ENCODE results near the gene BABAM2.

GRCh38 chr2:28334527-28334894, 444.0 kb downstream of the BABAM2 start:
- TF ChIP-seq, protein P1, sequence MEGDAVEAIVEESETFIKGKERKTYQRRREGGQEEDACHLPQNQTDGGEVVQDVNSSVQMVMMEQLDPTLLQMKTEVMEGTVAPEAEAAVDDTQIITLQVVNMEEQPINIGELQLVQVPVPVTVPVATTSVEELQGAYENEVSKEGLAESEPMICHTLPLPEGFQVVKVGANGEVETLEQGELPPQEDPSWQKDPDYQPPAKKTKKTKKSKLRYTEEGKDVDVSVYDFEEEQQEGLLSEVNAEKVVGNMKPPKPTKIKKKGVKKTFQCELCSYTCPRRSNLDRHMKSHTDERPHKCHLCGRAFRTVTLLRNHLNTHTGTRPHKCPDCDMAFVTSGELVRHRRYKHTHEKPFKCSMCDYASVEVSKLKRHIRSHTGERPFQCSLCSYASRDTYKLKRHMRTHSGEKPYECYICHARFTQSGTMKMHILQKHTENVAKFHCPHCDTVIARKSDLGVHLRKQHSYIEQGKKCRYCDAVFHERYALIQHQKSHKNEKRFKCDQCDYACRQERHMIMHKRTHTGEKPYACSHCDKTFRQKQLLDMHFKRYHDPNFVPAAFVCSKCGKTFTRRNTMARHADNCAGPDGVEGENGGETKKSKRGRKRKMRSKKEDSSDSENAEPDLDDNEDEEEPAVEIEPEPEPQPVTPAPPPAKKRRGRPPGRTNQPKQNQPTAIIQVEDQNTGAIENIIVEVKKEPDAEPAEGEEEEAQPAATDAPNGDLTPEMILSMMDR (conservative IDR thresholded peaks at IDR 0.05; ENCODE audit: low read depth in 2 of 2), result no peak
- TF ChIP-seq ZNF114 (CRISPR knock-in tag; IDR thresholded peaks at IDR 0.05), result no peak
- TF ChIP-seq EZH2 (IDR thresholded peaks at IDR 0.05; ENCODE audit: low read depth, unreplicated experiment), result no peak
- TF ChIP-seq POLR2AphosphoS5 (IDR thresholded peaks at IDR 0.05; ENCODE audit: low read depth), result no peak
